IMR-90 (cell line): ENCODE data around the gene SAMD10. TPM values are rescaled to one million over a fixed set of nuclear protein-coding genes. Genes with fewer than 3 reads are reported as not detected.

Experiments used
- ATAC-seq: fragments of 200-7000 bp; cut with Tn5 transposase; 2 replicates; pipeline ENCODE4 v1.9.1; 2020; ENCODE audit warnings: low read depth, mild to moderate bottlenecking, moderate library complexity
- BruUV-seq: library from RNA; stranded (reverse); fragments of 400-500 nt; replicated peaks from 2 replicates; lab custom pipeline; 2021; lab: Mats Ljungman, UMichigan
- CTCF ChIA-PET: fragments of 300-600 bp; formaldehyde crosslinking; extraction: SDS; loops from one replicate; lab custom pipeline; 2021; ENCODE audit warnings: antibody characterized with exemption; lab: Yijun Ruan, JAX
- POLR2A ChIA-PET: fragments of 300-600 bp; sonication (Branson Sonifier 250); formaldehyde crosslinking; loops from one replicate; lab custom pipeline; 2022; ENCODE audit warnings: antibody characterized with exemption; ENCODE audit not compliant: unreplicated experiment; lab: Charles Lee
- DNase-seq: peaks from one replicate; pipeline ENCODE4 v3.0.0; 2013
- H2AFZ ChIP-seq: replicated peaks from 2 replicates; pipeline ENCODE3; 2013; ENCODE audit warnings: low read length, mild to moderate bottlenecking; ENCODE audit not compliant: poor library complexity
- H2AK5ac ChIP-seq: 2 replicates; pipeline ENCODE4 v1.6.1; 2013; ENCODE audit warnings: low read depth, low read length, inconsistent platforms
- H2AK9ac ChIP-seq: replicated peaks from 2 replicates; pipeline ENCODE3; 2013; ENCODE audit warnings: mild to moderate bottlenecking, low read depth, low read length, moderate library complexity; ENCODE audit not compliant: poor library complexity
- H2BK120ac ChIP-seq: 2 replicates; pipeline ENCODE4 v1.6.1; 2013; ENCODE audit warnings: low read depth, low read length, inconsistent platforms
- H2BK15ac ChIP-seq: 3 replicates; pipeline ENCODE4 v1.6.1; 2013; ENCODE audit warnings: low read depth, low read length, inconsistent platforms
- H2BK20ac ChIP-seq: 2 replicates; pipeline ENCODE4 v1.6.1; 2013; ENCODE audit warnings: low read depth, mild to moderate bottlenecking, inconsistent platforms, low read length, moderate library complexity
- H2BK5ac ChIP-seq: 2 replicates; pipeline ENCODE4 v1.6.1; 2013; ENCODE audit warnings: mild to moderate bottlenecking, low read depth, low read length, inconsistent platforms; ENCODE audit not compliant: poor library complexity, severe bottlenecking
- H3K14ac ChIP-seq: replicated peaks from 2 replicates; pipeline ENCODE4 v1.6.1; 2013; ENCODE audit warnings: low read depth, low read length, inconsistent platforms
- H3K18ac ChIP-seq: 2 replicates; pipeline ENCODE4 v1.6.1; 2013; ENCODE audit warnings: low read depth, low read length, control low read depth
- H3K23ac ChIP-seq: 2 replicates; pipeline ENCODE4 v1.6.1; 2013; ENCODE audit warnings: low read depth, low read length, inconsistent platforms
- H3K27ac ChIP-seq: 2 replicates; pipeline ENCODE4 v1.5.1; 2013; ENCODE audit warnings: mild to moderate bottlenecking, control low read depth, low read length; ENCODE audit not compliant: insufficient read depth
- H3K27me3 ChIP-seq: 2 replicates; pipeline ENCODE4 v1.6.1; 2013; ENCODE audit warnings: low read length; ENCODE audit not compliant: control insufficient read depth, insufficient read depth
- H3K36me3 ChIP-seq: 2 replicates; pipeline ENCODE4 v1.6.1; 2013; ENCODE audit warnings: low read length, mixed read lengths; ENCODE audit not compliant: control insufficient read depth, insufficient read depth
- H3K4ac ChIP-seq: 2 replicates; pipeline ENCODE4 v1.6.1; 2013; ENCODE audit warnings: low read depth, low read length, inconsistent platforms
- H3K4me1 ChIP-seq: 2 replicates; pipeline ENCODE4 v1.6.1; 2013; ENCODE audit warnings: low read length, mixed read lengths; ENCODE audit not compliant: control insufficient read depth, insufficient read depth
- H3K4me2 ChIP-seq: 2 replicates; pipeline ENCODE4 v1.6.1; 2013; ENCODE audit warnings: low read depth, mild to moderate bottlenecking, control low read depth, low read length, moderate library complexity
- H3K4me3 ChIP-seq: 2 replicates; pipeline ENCODE4 v1.5.1; 2013; ENCODE audit warnings: low read depth, mild to moderate bottlenecking, control low read depth, low read length, moderate library complexity; ENCODE audit not compliant: insufficient read depth
- H3K56ac ChIP-seq: 2 replicates; pipeline ENCODE4 v1.6.1; 2013; ENCODE audit warnings: low read length, inconsistent platforms; ENCODE audit not compliant: insufficient read depth; ENCODE audit errors: extremely low read depth
- H3K79me1 ChIP-seq, 2 experiments: 2 replicates each; pipeline ENCODE4 v1.6.1; 2013; ENCODE audit warnings: low read length in 2 of 2, inconsistent platforms in 1 of 2, low read depth in 1 of 2
- H3K9ac ChIP-seq: 2 replicates; pipeline ENCODE4 v1.6.1; 2013; ENCODE audit warnings: low read depth, low read length, control low read depth
- H3K9me1 ChIP-seq: 2 replicates; pipeline ENCODE4 v1.6.1; 2013; ENCODE audit warnings: low read length, inconsistent platforms; ENCODE audit not compliant: insufficient read depth
- H3K9me3 ChIP-seq: 2 replicates; pipeline ENCODE4 v1.6.1; 2013; ENCODE audit warnings: low read length; ENCODE audit not compliant: control insufficient read depth, insufficient read depth
- H4K20me1 ChIP-seq: 2 replicates; pipeline ENCODE4 v1.6.1; 2013; ENCODE audit warnings: low read length, inconsistent platforms; ENCODE audit not compliant: insufficient read depth
- H4K5ac ChIP-seq: 2 replicates; pipeline ENCODE4 v1.6.1; 2013; ENCODE audit warnings: mild to moderate bottlenecking, low read depth, low read length, control low read depth
- H4K8ac ChIP-seq, 2 experiments: 2 replicates each; pipeline ENCODE4 v1.6.1; 2013; ENCODE audit warnings: low read depth in 2 of 2, low read length in 2 of 2, control low read depth in 1 of 2, inconsistent platforms in 1 of 2
- H4K91ac ChIP-seq: 2 replicates; pipeline ENCODE4 v1.6.1; 2013; ENCODE audit warnings: low read depth, low read length, inconsistent platforms; ENCODE audit not compliant: insufficient read depth
- BHLHE40 ChIP-seq: fragments of 150-350 bp; IDR thresholded peaks from 2 replicates; pipeline ENCODE4 v1.6.1; 2016; ENCODE audit warnings: mild to moderate bottlenecking, low read depth, low read length
- CEBPB ChIP-seq: IDR thresholded peaks from 2 replicates; pipeline ENCODE4 v1.6.1; 2012; ENCODE audit warnings: low read depth, low read length, improper control_type of control experiment
- CHD1 ChIP-seq: IDR thresholded peaks from 2 replicates; pipeline ENCODE4 v1.6.1; 2012; ENCODE audit warnings: low read depth, low read length, improper control_type of control experiment
- ELK1 ChIP-seq: fragments of 150-350 bp; IDR thresholded peaks from 2 replicates; pipeline ENCODE4 v1.6.1; 2016; ENCODE audit warnings: low read depth, mild to moderate bottlenecking, low read length, moderate library complexity, borderline replicate concordance
- FOS ChIP-seq: fragments of 150-350 bp; IDR thresholded peaks from 2 replicates; pipeline ENCODE4 v1.6.1; 2016; ENCODE audit warnings: low read depth, low read length
- MAFK ChIP-seq: IDR thresholded peaks from 2 replicates; pipeline ENCODE4 v1.6.1; 2012; ENCODE audit warnings: low read depth, low read length, improper control_type of control experiment
- MAZ ChIP-seq: IDR thresholded peaks from 2 replicates; pipeline ENCODE4 v1.6.1; 2012; ENCODE audit warnings: low read depth, mild to moderate bottlenecking, low read length, improper control_type of control experiment, moderate library complexity, borderline replicate concordance
- MXI1 ChIP-seq: IDR thresholded peaks from 2 replicates; pipeline ENCODE4 v1.6.1; 2012; ENCODE audit warnings: low read depth, mild to moderate bottlenecking, low read length, moderate library complexity, borderline replicate concordance
- NFE2L2 ChIP-seq: fragments of 150-350 bp; IDR thresholded peaks from 2 replicates; pipeline ENCODE4 v1.6.1; 2016; ENCODE audit warnings: low read depth, mild to moderate bottlenecking, low read length
- POLR2A ChIP-seq: IDR thresholded peaks from 2 replicates; pipeline ENCODE4 v1.6.1; 2012; ENCODE audit warnings: mild to moderate bottlenecking, low read depth, low read length
- RAD21 ChIP-seq: IDR thresholded peaks from 2 replicates; pipeline ENCODE4 v1.6.1; 2012; ENCODE audit warnings: low read length, improper control_type of control experiment
- RCOR1 ChIP-seq: IDR thresholded peaks from 2 replicates; pipeline ENCODE4 v1.6.1; 2012; ENCODE audit warnings: mild to moderate bottlenecking, low read length, improper control_type of control experiment; ENCODE audit not compliant: insufficient replicate concordance
- RFX5 ChIP-seq: IDR thresholded peaks from 2 replicates; pipeline ENCODE4 v1.8.0; 2012; ENCODE audit warnings: low read depth, mild to moderate bottlenecking, low read length, moderate library complexity
- SMC3 ChIP-seq: fragments of 150-350 bp; IDR thresholded peaks from 2 replicates; pipeline ENCODE4 v1.6.1; 2016; ENCODE audit warnings: low read depth, mild to moderate bottlenecking, antibody characterized with exemption, low read length, moderate library complexity
- WGBS, 2 experiments: methylation state at CpG; one replicate each; pipeline versions ENCODE4 v1.1.5 to v1.1.7; 2013; ENCODE audit warnings: missing lambda C conversion rate in 2 of 2; ENCODE audit not compliant: insufficient read length in 1 of 2; ENCODE audit errors: extremely low coverage in 2 of 2; 5-methylcytosine and 5-hydroxymethylcytosine counted together
- dilution Hi-C: fragments of 300-500 bp; cut with HindIII; formaldehyde crosslinking; loops from one replicate; pipeline ENCODE4 v1.14.3; 2018; ENCODE audit warnings: low sequenced_read_pairs; ENCODE audit not compliant: unreplicated experiment
- in situ Hi-C: fragments of 300-500 bp; cut with MboI; formaldehyde crosslinking; loops from 3 replicates; pipeline ENCODE4 v1.14.3; 2019; ENCODE audit warnings: low sequenced_read_pairs, inconsistent platforms, mixed read lengths
- intact Hi-C: fragments of 100-400 bp; cut with micrococcal nuclease; formaldehyde crosslinking; loops from 2 replicates; pipeline ENCODE4 v1.10.0; 2022
- polyA plus RNA-seq, 3 experiments: library from polyadenylated mRNA; depleted of rRNA; stranded (reverse); fragments of >200 nt; gene quantifications; 2 replicates each; pipeline ENCODE4 v1.2.3, GENCODE V29; 2012; ENCODE audit warnings: low replicate concordance in 1 of 3
- total RNA-seq: library from RNA; depleted of rRNA; stranded (reverse); fragments of >200 nt; gene quantifications from 2 replicates; pipeline ENCODE4 v1.2.3, GENCODE V29; 2012
- TF ChIP-seq, protein P1 (sequence below): fragments of 150-350 bp; IDR thresholded peaks from 2 replicates; pipeline ENCODE4 v1.6.1; 2017; ENCODE audit warnings: mild to moderate bottlenecking, antibody characterized with exemption, low read length, low read depth
- TF ChIP-seq, protein P2 (sequence below): conservative IDR thresholded peaks from 2 replicates; pipeline ENCODE4 v1.5.1; 2012; ENCODE audit warnings: mild to moderate bottlenecking, low read depth, low read length, improper control_type of control experiment

SAMD10 gene
- total and polyA plus RNA-seq, 2 of the 4 experiments (the other 2 are of a cell fraction), result 0.54 to 4.1 TPM

DNA sequence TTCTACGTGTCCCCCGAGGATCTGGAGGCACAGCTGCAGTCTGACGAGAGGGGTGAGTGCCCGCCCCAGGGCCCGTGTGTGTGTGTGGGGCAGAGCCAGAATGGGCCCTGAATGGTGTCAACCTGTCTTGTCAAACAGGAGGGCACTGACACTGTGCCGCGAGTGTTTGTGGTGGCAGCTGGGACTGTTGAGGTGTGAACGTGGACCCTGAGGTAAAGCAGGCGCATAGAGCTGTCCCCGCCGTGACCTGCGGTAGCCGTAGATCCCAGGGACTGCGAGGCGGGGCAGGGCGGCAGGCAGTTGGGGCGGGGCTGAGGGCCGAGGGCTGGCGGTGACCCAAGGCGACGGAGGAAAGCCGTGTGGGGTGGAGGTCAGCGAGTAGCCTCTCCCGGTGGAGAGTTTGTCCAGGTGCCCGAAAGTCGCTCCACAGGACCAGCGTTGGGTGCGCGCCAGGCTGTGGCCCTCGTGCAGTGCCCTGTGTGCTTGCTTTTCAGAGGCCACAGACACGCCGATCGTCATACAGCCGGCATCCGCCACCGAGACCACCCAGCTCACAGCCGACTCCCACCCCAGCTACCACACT is 48.4 kb downstream of the SAMD10 start:
- Histone ChIP-seq H2AK5ac (no peak overlapping the region), H3K14ac (no peak overlapping the region), H2AK9ac (no peak overlapping the region), H3K27ac (no peak overlapping the region), H3K56ac (no peak overlapping the region), H3K23ac (no peak overlapping the region), H3K4me2 (no peak overlapping the region), H3K36me3 (peaks cover 73% of the 10 kb centered on the region), H2BK5ac (no peak overlapping the region), H3K4me3 (no peak overlapping the region), H4K20me1 (peaks cover 73% of the 10 kb centered on the region), H3K79me1 (peaks cover 41 to 62% of the 10 kb centered on the region in 2 experiments), H4K8ac (no peak overlapping the region), H2BK120ac (no peak overlapping the region), H4K91ac (no peak overlapping the region), H3K9ac (no peak overlapping the region), H3K27me3 (no peaks in the 10 kb centered on the region), H2BK20ac (no peak overlapping the region), H3K4me1 (no peaks in the 10 kb centered on the region), H2BK15ac (no peak overlapping the region), H3K9me3 (no peaks in the 10 kb centered on the region), H3K4ac (no peak overlapping the region), H2AFZ (no peak overlapping the region), H4K5ac (no peak overlapping the region), H3K18ac (no peak overlapping the region), H3K9me1 (peaks cover 12% of the 10 kb centered on the region; the same call in 1 of the 2 replicates)
- in situ Hi-C loops (no loop called here), intact Hi-C loops (no loop called here), dilution Hi-C loops (no loop called here)
- ATAC-seq (no peak), DNase-seq (no peak)
- POLR2A ChIA-PET, result no interaction called here
- no TSS peak for BruUV-seq
- WGBS, 2 experiments, result 93% methylated on average over 20 of the region's 37 CpGs; no CpG with 5 or more reads in 1 of the 2 experiments
- TF ChIP-seq SMC3 (no peak), BHLHE40 (no peak), RCOR1 (no peak), MAZ (no peak), MAFK (no peak), RFX5 (no peak), RAD21 (no peak), POLR2A (no peak), MXI1 (no peak), NFE2L2 (no peak), FOS (no peak), CHD1 (no peak), ELK1 (no peak), CEBPB (no peak)
- TF ChIP-seq, protein P1, sequence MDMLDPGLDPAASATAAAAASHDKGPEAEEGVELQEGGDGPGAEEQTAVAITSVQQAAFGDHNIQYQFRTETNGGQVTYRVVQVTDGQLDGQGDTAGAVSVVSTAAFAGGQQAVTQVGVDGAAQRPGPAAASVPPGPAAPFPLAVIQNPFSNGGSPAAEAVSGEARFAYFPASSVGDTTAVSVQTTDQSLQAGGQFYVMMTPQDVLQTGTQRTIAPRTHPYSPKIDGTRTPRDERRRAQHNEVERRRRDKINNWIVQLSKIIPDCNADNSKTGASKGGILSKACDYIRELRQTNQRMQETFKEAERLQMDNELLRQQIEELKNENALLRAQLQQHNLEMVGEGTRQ, result no peak
- TF ChIP-seq, protein P2, sequence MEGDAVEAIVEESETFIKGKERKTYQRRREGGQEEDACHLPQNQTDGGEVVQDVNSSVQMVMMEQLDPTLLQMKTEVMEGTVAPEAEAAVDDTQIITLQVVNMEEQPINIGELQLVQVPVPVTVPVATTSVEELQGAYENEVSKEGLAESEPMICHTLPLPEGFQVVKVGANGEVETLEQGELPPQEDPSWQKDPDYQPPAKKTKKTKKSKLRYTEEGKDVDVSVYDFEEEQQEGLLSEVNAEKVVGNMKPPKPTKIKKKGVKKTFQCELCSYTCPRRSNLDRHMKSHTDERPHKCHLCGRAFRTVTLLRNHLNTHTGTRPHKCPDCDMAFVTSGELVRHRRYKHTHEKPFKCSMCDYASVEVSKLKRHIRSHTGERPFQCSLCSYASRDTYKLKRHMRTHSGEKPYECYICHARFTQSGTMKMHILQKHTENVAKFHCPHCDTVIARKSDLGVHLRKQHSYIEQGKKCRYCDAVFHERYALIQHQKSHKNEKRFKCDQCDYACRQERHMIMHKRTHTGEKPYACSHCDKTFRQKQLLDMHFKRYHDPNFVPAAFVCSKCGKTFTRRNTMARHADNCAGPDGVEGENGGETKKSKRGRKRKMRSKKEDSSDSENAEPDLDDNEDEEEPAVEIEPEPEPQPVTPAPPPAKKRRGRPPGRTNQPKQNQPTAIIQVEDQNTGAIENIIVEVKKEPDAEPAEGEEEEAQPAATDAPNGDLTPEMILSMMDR, result no peak
- CTCF ChIA-PET, result no interaction called here
